Adipose tissue (tissue), 3 donors: ENCODE data around the gene IP6K3. TPM values are rescaled to one million over a fixed set of nuclear protein-coding genes. Genes with fewer than 3 reads are reported as not detected.

Source experiments
- H3K27ac ChIP-seq: one replicate; pipeline ENCODE4 v1.5.1; 2013; ENCODE audit warnings: low read depth, low read length
- WGBS, 3 donors: extraction: QIAGEN DNeasy Blood & Tissue Kit; methylation state at CpG; one replicate each; pipeline ENCODE4 v1.1.7; 2013; 5-methylcytosine and 5-hydroxymethylcytosine counted together
- polyA plus RNA-seq, 3 donors: library from polyadenylated mRNA; stranded (reverse); fragments of 200-250 nt; gene quantifications; one replicate each; pipeline ENCODE4 v1.2.3, GENCODE V29; 2013
- donor health status: healthy with polysubstance abuse.
- donor health status: Bipolar disorder and iron deficiency.
- donor health status: healthy.

IP6K3 gene
- polyA plus RNA-seq: 1 to 10 TPM in 1 of 3 donors, under 1 TPM in 2; 0.24 to 2.3 (median 0.56) TPM

GRCh38 chr6:33746651-33747100 is at the start of gene IP6K3:
TSS of gene IP6K3 (minus strand) at chr6:33746905. CDS start at chr6:33735476, 11,429 bp downstream.
- 56 to 71% (median 63%) methylated on average over 10 of the region's 10 CpGs for WGBS, 3 donors
- H3K27ac ChIP-seq: no peak within 1 kb of the TSS

- WGBS, 3 donors: 42 to 56% (median 48%) methylated on average over 14 of the region's 14 CpGs
- no peak overlapping the region for H3K27ac ChIP-seq
These were observed 48.4 kb upstream of the IP6K3 start for GRCh38 chr6:33794910-33795623.

- no peak overlapping the region for H3K27ac ChIP-seq
- 40 to 73% (median 61%) methylated on average over 10 of the region's 10 CpGs for WGBS, 3 donors
These were observed 46.3 kb upstream of the IP6K3 start for GRCh38 chr6:33792981-33793380.

GRCh38 chr6:33791620-33792019 is 44.9 kb upstream of the IP6K3 start:
- WGBS, 3 donors: 53 to 69% (median 60%) methylated on average over 7 of the region's 7 CpGs
- no peak overlapping the region for H3K27ac ChIP-seq

GRCh38 chr6:33790910-33791309 is 44.2 kb upstream of the IP6K3 start:
- no peak overlapping the region for H3K27ac ChIP-seq
- WGBS, 3 donors: 89 to 95% (median 95%) methylated on average over 5 of the region's 5 CpGs

GRCh38 chr6:33790379-33790778 is 43.7 kb upstream of the IP6K3 start:
- no peak overlapping the region for H3K27ac ChIP-seq
- 67 to 83% (median 83%) methylated on average over 2 of the region's 2 CpGs for WGBS, 3 donors

GRCh38 chr6:33789550-33789895 is 42.8 kb upstream of the IP6K3 start:
- no peak overlapping the region for H3K27ac ChIP-seq
- WGBS, 3 donors: 91 to 92% (median 91%) methylated on average over 11 of the region's 11 CpGs

- H3K27ac ChIP-seq: peak within 1 kb of the TSS; percentile 97
- WGBS, 3 donors: 4% methylated on average over 78 to 86 of the region's 86 CpGs
These were observed 42.2 kb upstream of the IP6K3 start, which contains the start of gene LEMD2 for GRCh38 chr6:33788694-33789549. TSS of gene LEMD2 (minus strand) at chr6:33789130. CDS start at chr6:33789116, 14 bp downstream.

- peak overlapping the region; percentile 97 for H3K27ac ChIP-seq
- WGBS, 3 donors: 0 to 1% (median 1%) methylated on average over 27 to 53 of the region's 53 CpGs
These were observed 41.4 kb upstream of the IP6K3 start for GRCh38 chr6:33787954-33788693.

GRCh38 chr6:33787346-33787953 is 40.7 kb upstream of the IP6K3 start:
- H3K27ac ChIP-seq: peak overlapping the region; percentile 97
- 31 to 46% (median 46%) methylated on average over 7 of the region's 7 CpGs for WGBS, 3 donors

- H3K27ac ChIP-seq: no peak overlapping the region
- WGBS, 3 donors: 51 to 73% (median 61%) methylated on average over 3 of the region's 3 CpGs
These were observed 40.0 kb upstream of the IP6K3 start for GRCh38 chr6:33786736-33787135.

- 57 to 71% (median 62%) methylated on average over 3 of the region's 3 CpGs for WGBS, 3 donors
- H3K27ac ChIP-seq: no peak overlapping the region
These were observed 39.1 kb upstream of the IP6K3 start for GRCh38 chr6:33785778-33786177.

- 77 to 86% (median 78%) methylated on average over 13 of the region's 13 CpGs for WGBS, 3 donors
- no peak overlapping the region for H3K27ac ChIP-seq
These were observed 38.1 kb upstream of the IP6K3 start for GRCh38 chr6:33784787-33785186.

GRCh38 chr6:33783781-33784520 is 37.2 kb upstream of the IP6K3 start:
- no peak overlapping the region for H3K27ac ChIP-seq
- 92 to 93% (median 93%) methylated on average over 10 of the region's 10 CpGs for WGBS, 3 donors

- no peak overlapping the region for H3K27ac ChIP-seq
- WGBS, 3 donors: 96 to 97% (median 96%) methylated on average over 5 of the region's 5 CpGs
These were observed 35.9 kb upstream of the IP6K3 start for GRCh38 chr6:33782561-33782960.

- no peak overlapping the region for H3K27ac ChIP-seq
- 72 to 77% (median 73%) methylated on average over 16 of the region's 16 CpGs for WGBS, 3 donors
These were observed 34.6 kb upstream of the IP6K3 start for GRCh38 chr6:33781131-33781975.

GRCh38 chr6:33779895-33780294 is 33.2 kb upstream of the IP6K3 start:
- 82 to 88% (median 87%) methylated on average over 14 of the region's 14 CpGs for WGBS, 3 donors
- no peak overlapping the region for H3K27ac ChIP-seq
